Fibroblast of pulmonary artery (primary cell): ENCODE results near the gene CD200R1L.

Source experiments
- DNase-seq: peaks from one replicate; pipeline ENCODE4 v3.0.0-alpha.2; 2010; ENCODE audit warnings: low read depth
- H3K4me3 ChIP-seq: replicated peaks from 2 replicates; pipeline ENCODE4 v1.5.1; 2011; ENCODE audit warnings: low read depth, mild to moderate bottlenecking, control low read depth, low read length, moderate library complexity
- CTCF ChIP-seq: IDR thresholded peaks from 2 replicates; pipeline ENCODE4 v1.5.1; 2011; ENCODE audit warnings: mild to moderate bottlenecking, control low read depth, low read length, inconsistent platforms; ENCODE audit errors: missing control alignments

The CD200R1L gene

DNA sequence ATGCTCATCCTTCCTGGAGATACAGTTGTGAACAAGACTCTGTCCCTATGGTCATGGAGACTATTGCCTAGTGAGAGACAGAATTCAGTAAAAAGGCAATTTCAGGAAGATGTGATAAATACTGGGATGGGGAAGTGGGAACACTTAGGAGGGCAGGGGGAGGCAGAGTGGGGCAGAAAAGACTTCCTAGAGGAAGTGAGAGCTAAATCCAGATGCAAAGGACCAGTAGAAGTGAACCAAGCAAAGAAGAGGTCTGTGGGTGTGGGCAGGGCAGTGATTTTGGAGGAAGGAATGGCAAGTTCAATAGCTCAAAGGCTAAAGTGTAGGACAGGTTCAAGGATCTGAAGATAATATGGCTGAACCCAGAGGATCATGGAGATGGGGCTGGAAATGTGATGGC, 68.9 kb downstream of the CD200R1L start:
- TF ChIP-seq CTCF: no peak
- DNase-seq: no peak
- no peak overlapping the region for H3K4me3 ChIP-seq

- no peak for TF ChIP-seq CTCF
These were observed 69.8 kb downstream of the CD200R1L start for GRCh38 chr3:112776836-112777235.

GRCh38 chr3:112776000-112776399, 70.7 kb downstream of the CD200R1L start:
- H3K4me3 ChIP-seq: no peak overlapping the region
- no peak for TF ChIP-seq CTCF
- DNase-seq: no peak

More at GRCh38 chr3:112776836-112777235, 69.8 kb downstream of the CD200R1L start:
- H3K4me3 ChIP-seq: no peak overlapping the region
- no peak for DNase-seq

DNA sequence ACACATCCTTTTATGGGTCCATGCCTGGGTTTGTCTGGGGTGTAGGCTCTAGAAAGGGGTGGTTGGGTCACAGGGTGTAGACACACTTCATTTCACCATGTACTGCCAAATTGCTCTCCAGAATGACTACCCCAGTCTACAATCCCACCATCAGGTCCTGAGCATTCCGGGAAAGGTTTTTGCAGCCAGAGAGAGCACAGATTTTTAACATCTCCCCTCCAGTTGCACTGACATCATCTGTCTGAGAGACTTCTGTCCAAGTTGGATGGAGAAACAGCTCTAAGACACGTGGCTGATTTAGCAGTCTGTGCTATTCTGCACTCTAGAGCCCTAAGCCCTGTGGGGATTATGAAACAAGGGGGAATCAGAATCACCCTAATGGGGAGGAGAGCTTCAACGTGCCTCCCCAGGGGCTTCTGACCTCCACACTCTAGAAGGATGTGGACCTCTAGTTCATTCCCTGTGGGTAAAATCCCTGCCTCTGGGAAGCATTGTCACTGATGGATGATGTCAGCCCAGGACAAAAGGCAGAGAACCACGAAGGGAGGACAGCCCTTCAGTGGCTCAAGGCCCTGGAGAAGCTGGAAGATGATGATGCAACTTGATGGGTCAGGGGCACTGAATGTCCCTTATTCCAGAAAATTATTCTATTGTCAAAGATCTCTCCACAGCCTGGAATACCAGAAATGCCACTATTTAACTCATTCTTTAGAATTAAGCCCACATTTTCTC, 71.5 kb downstream of the CD200R1L start:
- H3K4me3 ChIP-seq: no peak overlapping the region
- peak; percentile 86 for DNase-seq
- no peak for TF ChIP-seq CTCF

DNA sequence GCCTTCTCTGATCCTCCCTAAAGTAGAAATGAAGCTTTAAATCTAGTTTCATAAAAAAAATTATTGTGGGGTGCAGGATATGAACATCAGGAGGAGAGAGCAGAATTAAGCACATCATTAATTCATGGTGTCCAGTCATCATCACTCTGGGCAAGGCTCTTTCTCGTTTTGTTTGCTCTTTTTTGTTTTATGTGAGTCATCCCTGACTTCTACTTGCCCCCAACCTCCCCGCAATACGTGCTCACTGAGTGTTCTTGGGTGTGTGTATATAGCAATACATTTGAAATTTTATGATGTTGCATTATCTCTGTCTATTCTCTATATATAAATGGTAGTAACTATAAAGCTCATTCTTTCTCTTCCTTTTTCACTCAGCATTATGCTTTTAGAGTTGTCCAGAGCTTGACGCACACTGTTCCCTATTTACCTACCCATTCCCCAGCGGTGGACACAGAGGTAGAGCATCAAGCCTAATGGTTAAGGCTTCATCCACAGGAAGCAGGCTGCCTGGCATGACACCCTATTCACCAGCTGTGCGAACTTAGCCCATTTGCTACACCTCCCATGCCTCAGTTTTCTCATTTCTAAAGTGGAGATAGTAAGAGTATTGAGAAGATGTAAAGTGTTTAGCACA, 72.3 kb downstream of the CD200R1L start:
- peak; percentile 66 for DNase-seq

GRCh38 chr3:112773864-112774263, 72.8 kb downstream of the CD200R1L start:
- no peak for DNase-seq
- TF ChIP-seq CTCF: no peak
- H3K4me3 ChIP-seq: no peak overlapping the region

More for the DNA sequence above, 72.3 kb downstream of the CD200R1L start:
- TF ChIP-seq CTCF: no peak
- no peak overlapping the region for H3K4me3 ChIP-seq
